ENCODE results near the gene DNAH8. TPM values are rescaled to one million over a fixed set of nuclear protein-coding genes. Genes with fewer than 3 reads are reported as not detected.

DNAH8 gene
- total RNA-seq, 1 donor from 2014 or later = 0.24 TPM

DNA sequence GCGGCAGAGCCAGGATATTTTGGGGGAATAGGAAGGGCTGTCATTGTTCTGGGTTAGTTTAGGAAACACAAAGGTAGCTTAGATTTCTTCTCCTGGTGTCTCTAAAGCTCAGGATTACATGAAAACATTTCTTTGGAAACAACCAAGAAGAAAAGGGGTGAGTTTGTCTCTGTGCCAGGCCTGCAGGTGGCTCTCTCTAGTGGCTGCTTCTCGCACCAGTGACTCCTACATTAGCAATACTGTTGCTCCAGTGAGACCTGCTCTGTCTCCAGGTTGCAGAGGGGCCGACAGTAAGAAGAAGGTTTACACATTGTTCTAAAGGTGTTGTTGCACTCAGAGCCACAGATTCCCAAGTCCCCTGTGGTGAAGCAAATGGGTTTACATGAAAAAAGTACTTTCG lies 228.9 kb downstream of the DNAH8 start:
- Mint-ChIP-seq H3K4me1 (ENCODE audit: unreplicated experiment) (no peaks in the 10 kb centered on the region), H3K36me3 (ENCODE audit: unreplicated experiment) (no peaks in the 10 kb centered on the region), H3K27ac (ENCODE audit: unreplicated experiment) (no peak overlapping the region), H3K4me3 (ENCODE audit: unreplicated experiment) (no peak overlapping the region), H3K9me3 (ENCODE audit: unreplicated experiment) (no peaks in the 10 kb centered on the region), H3K27me3 (ENCODE audit: unreplicated experiment) (peaks cover 34% of the 10 kb centered on the region)
- no peak for DNase-seq (ENCODE audit: extremely low spot score, unreplicated experiment)
- no peak for TF ChIP-seq CTCF (IDR thresholded peaks at IDR 0.05)

- H3K9me3 Mint-ChIP-seq (ENCODE audit: unreplicated experiment) = no peaks in the 10 kb centered on the region
- no peak for TF ChIP-seq CTCF (IDR thresholded peaks at IDR 0.05)
- no peaks in the 10 kb centered on the region for H3K4me1 Mint-ChIP-seq (ENCODE audit: unreplicated experiment)
- no peak overlapping the region for H3K27ac Mint-ChIP-seq (ENCODE audit: unreplicated experiment)
- H3K36me3 Mint-ChIP-seq (ENCODE audit: unreplicated experiment) = no peaks in the 10 kb centered on the region
- H3K27me3 Mint-ChIP-seq (ENCODE audit: unreplicated experiment) = peaks cover 35% of the 10 kb centered on the region
- DNase-seq (ENCODE audit: extremely low spot score, unreplicated experiment) = no peak
- H3K4me3 Mint-ChIP-seq (ENCODE audit: unreplicated experiment) = no peak overlapping the region
Measured at GRCh38 chr6:38944655-38945279, 229.7 kb downstream of the DNAH8 start.

- no peak for TF ChIP-seq CTCF (IDR thresholded peaks at IDR 0.05)
- Mint-ChIP-seq H3K27ac (ENCODE audit: unreplicated experiment) (no peak overlapping the region), H3K9me3 (ENCODE audit: unreplicated experiment) (no peaks in the 10 kb centered on the region), H3K36me3 (ENCODE audit: unreplicated experiment) (no peaks in the 10 kb centered on the region), H3K4me3 (ENCODE audit: unreplicated experiment) (no peak overlapping the region), H3K27me3 (ENCODE audit: unreplicated experiment) (peaks cover 35% of the 10 kb centered on the region), H3K4me1 (ENCODE audit: unreplicated experiment) (no peaks in the 10 kb centered on the region)
- DNase-seq (ENCODE audit: extremely low spot score, unreplicated experiment) = no peak
Measured at GRCh38 chr6:38955861-38956260, 240.8 kb downstream of the DNAH8 start.

- no peak overlapping the region for H3K27ac Mint-ChIP-seq (ENCODE audit: unreplicated experiment)
- no peaks in the 10 kb centered on the region for H3K36me3 Mint-ChIP-seq (ENCODE audit: unreplicated experiment)
- H3K4me3 Mint-ChIP-seq (ENCODE audit: unreplicated experiment) = no peak overlapping the region
- no peak for DNase-seq (ENCODE audit: extremely low spot score, unreplicated experiment)
- no peaks in the 10 kb centered on the region for H3K9me3 Mint-ChIP-seq (ENCODE audit: unreplicated experiment)
- H3K4me1 Mint-ChIP-seq (ENCODE audit: unreplicated experiment) = no peaks in the 10 kb centered on the region
- TF ChIP-seq CTCF (IDR thresholded peaks at IDR 0.05) = no peak
- peaks cover 35% of the 10 kb centered on the region for H3K27me3 Mint-ChIP-seq (ENCODE audit: unreplicated experiment)
Measured at GRCh38 chr6:38957426-38957825, 242.3 kb downstream of the DNAH8 start.

DNA sequence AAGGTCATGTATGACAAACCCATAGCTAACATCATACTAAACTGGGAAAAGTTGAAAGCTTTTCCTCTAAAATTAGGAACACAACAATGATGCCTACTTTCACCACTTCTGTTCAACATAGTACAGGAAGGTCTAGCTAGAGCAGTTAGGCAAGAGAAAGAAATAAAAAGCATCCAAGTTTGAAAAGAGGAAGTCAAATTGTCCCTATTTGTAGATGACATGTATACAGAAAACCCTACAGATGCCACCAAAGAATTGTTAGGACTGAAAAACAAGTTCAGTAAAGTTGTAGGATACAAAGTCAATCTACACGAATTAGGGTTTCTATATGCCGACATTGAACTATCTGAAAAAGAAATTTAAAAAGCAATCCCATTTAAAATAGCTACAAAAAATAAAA lies 244.0 kb downstream of the DNAH8 start:
- no peak for TF ChIP-seq CTCF (IDR thresholded peaks at IDR 0.05)
- Mint-ChIP-seq H3K27ac (ENCODE audit: unreplicated experiment) (no peak overlapping the region), H3K27me3 (ENCODE audit: unreplicated experiment) (peaks cover 25% of the 10 kb centered on the region), H3K4me1 (ENCODE audit: unreplicated experiment) (no peaks in the 10 kb centered on the region), H3K36me3 (ENCODE audit: unreplicated experiment) (no peaks in the 10 kb centered on the region), H3K9me3 (ENCODE audit: unreplicated experiment) (no peaks in the 10 kb centered on the region), H3K4me3 (ENCODE audit: unreplicated experiment) (no peak overlapping the region)
- DNase-seq (ENCODE audit: extremely low spot score, unreplicated experiment) = no peak
